GM11168 (cell line): ENCODE results near the gene MCUB.

Experiments used
- in situ Hi-C: fragments of 300-500 bp; cut with MboI; formaldehyde crosslinking; loops from one replicate; pipeline ENCODE4 v1.12.0; 2022; ENCODE audit warnings: low sequenced_read_pairs; ENCODE audit not compliant: unreplicated experiment

The MCUB gene

GRCh38 chr4:109622626-109623025 lies 62.6 kb downstream of the MCUB start:
- in situ Hi-C loops: no loop called here

- in situ Hi-C loops: no loop called here
Measured at GRCh38 chr4:109624536-109624935, 64.5 kb downstream of the MCUB start.

- in situ Hi-C loops: no loop called here
Measured at GRCh38 chr4:109627361-109627760, 67.3 kb downstream of the MCUB start.

GRCh38 chr4:109629775-109630174 lies 69.7 kb downstream of the MCUB start:
- in situ Hi-C loops: loop anchor here (5.0 kb wide), 1 partner anchor 42 kb away; no protein-coding TSS in a partner anchor

GRCh38 chr4:109631532-109632108 lies 71.6 kb downstream of the MCUB start:
- in situ Hi-C loops: loop anchor here (5.0 kb wide), 1 partner anchor 44 kb away; no protein-coding TSS in a partner anchor

- in situ Hi-C loops: no loop called here
Measured at GRCh38 chr4:109640644-109641043, 80.6 kb downstream of the MCUB start.

GRCh38 chr4:109645874-109646710 lies 86.0 kb downstream of the MCUB start:
- in situ Hi-C loops: no loop called here

- in situ Hi-C loops: no loop called here
Measured at GRCh38 chr4:109648266-109648996, 88.4 kb downstream of the MCUB start.

- in situ Hi-C loops: no loop called here
Measured at GRCh38 chr4:109648997-109649575, 89.0 kb downstream of the MCUB start.

GRCh38 chr4:109649872-109650271 lies 89.8 kb downstream of the MCUB start:
- in situ Hi-C loops: no loop called here

GRCh38 chr4:109655396-109655795 lies 95.3 kb downstream of the MCUB start:
- in situ Hi-C loops: no loop called here

GRCh38 chr4:109657854-109658418 lies 97.9 kb downstream of the MCUB start:
- in situ Hi-C loops: no loop called here

GRCh38 chr4:109658871-109659410 lies 98.9 kb downstream of the MCUB start:
- in situ Hi-C loops: no loop called here

GRCh38 chr4:109662116-109662515 lies 102.1 kb downstream of the MCUB start:
- in situ Hi-C loops: no loop called here

GRCh38 chr4:109662771-109663170 lies 102.7 kb downstream of the MCUB start:
- in situ Hi-C loops: no loop called here

GRCh38 chr4:109665783-109666485 lies 105.9 kb downstream of the MCUB start:
- in situ Hi-C loops: no loop called here

- in situ Hi-C loops: no loop called here
Measured at GRCh38 chr4:109671350-109671749, 111.3 kb downstream of the MCUB start.

GRCh38 chr4:109672169-109672930 lies 112.3 kb downstream of the MCUB start:
- in situ Hi-C loops: no loop called here

- in situ Hi-C loops: no loop called here
Measured at GRCh38 chr4:109673303-109673702, 113.3 kb downstream of the MCUB start.
